Inflammatory macrophage (primary cell): ENCODE measurements around the gene APBA3.

Experiments
- DNase-seq, 2 donors: peaks; one replicate each; pipeline ENCODE4 v3.0.0-alpha.2; 2020 to 2022

The APBA3 gene

GRCh38 chr19:3788996-3789778 lies 27.7 kb upstream of the APBA3 start:
- no peak for DNase-seq

DNA sequence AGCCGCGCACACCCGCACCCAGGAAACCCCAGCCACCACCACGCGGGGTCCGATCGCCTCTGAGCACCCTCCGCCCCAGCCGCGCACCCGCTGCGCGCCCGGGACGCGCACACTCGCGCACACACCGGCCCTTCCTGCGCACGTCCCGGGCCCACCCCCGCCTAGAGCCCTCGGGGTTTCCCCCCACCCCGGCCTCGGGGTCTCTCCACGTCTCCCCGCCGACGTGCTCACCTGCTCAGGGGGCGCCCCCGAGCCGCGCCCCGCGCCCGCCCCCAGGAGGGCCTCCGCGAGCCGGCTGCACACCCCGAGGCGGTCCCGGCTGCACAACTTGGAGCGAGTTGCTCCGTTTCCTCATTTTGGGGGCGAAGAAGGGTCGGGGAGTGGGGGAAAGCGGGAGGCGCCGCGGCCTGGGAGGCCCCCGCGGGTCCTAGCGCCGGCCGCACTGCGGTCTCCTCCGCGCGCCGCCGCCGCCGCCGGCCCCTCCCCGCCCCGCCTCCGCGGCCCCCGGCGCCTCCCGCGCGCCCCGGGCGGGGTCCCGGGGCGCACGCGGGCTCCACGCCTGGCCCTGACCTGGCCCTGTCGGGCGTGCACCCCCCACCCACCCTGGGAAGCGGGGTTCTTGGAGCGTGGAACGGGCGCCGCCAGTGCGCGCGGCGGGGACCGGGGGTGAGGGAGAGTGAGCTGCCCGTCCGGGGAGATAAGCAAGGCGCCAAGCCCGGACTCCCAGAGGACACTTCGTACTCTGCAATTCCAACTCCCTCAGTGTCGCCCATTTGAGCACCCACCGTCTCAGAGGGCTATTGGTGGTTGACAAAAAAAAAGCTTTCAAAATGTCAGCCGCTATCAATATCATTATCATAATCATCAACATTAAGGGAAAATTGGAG lies 24.7 kb upstream of the APBA3 start, which contains the start of gene MATK:
MATK (minus strand) TSS at position 444 of the 887 bp plus-strand sequence. CDS start 1,246 bp downstream, outside the sequence.
- peak; percentile 63 to 84 for DNase-seq

- DNase-seq = peak in 1 of 2 donors; percentile 81
Observed at GRCh38 chr19:3785451-3785937, 24.0 kb upstream of the APBA3 start.

- peak in 1 of 2 donors; percentile 94 for DNase-seq
Observed at GRCh38 chr19:3784607-3785450, 23.3 kb upstream of the APBA3 start.

DNA sequence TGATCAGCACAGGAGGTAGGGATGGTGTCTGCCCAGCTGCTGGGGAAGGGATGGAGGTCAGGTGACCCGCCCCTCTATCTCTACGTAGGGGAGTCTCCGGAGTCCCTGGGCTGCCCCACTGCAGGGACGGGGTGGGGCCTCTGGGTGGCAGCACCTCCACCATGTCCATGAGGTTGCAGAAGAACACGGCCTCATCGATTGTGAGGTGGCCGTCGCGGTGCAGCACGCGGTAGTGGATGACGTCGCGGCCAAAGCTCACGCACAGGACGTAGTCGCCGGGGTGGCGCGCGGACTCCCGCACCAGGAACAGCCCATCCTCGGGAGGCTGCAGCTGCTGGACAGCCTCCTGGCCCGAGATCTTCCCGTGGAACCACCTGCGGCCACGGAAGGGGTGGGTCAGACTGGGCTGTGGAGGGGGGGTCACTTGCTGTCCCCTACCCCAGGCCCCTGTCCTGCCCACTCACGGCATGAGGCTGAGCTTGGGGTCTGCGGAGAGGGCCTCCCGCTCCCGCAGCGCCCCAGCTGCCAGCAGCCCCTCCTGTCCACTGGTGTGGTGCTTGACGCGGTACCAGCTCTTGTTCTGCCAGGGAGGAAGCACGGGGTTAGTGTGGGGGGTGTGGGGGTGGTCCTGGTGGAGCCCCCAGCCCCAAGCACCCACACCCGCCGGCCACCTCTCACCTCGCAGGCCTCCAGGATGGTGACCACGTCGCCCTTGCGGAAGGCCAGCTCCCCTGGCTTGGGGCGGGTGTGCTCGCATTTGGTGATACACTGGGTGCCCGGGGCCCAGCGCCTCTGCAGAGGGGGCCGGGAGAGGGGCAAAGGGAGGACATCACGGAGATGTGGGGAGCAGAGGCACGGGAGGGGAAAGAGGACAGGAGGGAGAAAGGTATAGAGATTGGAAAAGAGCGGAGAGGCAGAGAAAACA lies 22.4 kb upstream of the APBA3 start:
- DNase-seq = peak in 1 of 2 donors; percentile 33

- no peak for DNase-seq
Observed at GRCh38 chr19:3782903-3783302, 21.4 kb upstream of the APBA3 start.

- DNase-seq = no peak
Observed at GRCh38 chr19:3782330-3782729, 20.8 kb upstream of the APBA3 start.

DNA sequence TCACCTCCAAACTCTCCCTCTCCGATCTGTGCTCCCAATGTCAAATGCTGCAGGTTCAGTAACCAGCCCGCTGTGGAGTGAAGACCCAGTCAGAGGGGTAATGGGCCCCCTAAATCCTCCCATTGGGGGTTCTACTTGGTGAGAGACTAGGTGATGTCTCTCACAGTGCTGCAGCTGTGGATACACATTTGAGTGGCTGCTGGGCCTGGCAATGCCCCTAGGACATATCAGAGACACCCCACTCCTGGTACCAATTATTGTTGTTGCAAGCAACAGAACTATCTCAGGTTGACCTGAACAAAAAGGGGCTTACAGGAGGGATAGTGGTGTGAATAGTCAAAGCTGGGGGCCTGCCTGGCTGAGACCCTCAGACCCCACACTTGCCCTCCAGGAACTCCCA lies 20.1 kb upstream of the APBA3 start:
- no peak for DNase-seq

DNA sequence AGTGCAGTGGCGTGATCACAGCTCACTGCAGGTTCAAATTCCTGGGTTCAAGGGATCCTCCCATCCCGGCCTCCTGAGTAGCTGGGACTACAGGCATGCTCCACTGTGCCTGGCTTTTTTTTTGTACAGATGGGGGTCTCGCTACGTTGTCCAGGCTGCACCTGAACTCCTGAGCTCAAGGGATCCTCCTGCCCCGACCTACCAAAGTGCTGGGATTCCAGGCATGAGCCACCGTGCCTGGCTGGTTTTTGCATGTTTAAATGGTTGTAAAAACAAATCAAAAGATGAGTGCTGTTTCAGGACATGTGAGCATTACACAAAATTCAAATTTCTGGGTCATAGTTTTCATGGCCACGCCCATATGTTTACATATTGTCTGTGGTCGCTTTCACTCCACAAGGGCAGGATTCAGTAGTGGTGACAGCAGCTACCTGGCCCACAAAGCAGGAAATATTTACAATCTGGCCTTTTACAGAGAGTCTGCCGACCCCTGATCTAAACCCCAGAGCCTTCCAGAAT lies 19.4 kb upstream of the APBA3 start:
- no peak for DNase-seq

- DNase-seq = no peak
Observed at GRCh38 chr19:3778899-3779723, 17.6 kb upstream of the APBA3 start.

DNA sequence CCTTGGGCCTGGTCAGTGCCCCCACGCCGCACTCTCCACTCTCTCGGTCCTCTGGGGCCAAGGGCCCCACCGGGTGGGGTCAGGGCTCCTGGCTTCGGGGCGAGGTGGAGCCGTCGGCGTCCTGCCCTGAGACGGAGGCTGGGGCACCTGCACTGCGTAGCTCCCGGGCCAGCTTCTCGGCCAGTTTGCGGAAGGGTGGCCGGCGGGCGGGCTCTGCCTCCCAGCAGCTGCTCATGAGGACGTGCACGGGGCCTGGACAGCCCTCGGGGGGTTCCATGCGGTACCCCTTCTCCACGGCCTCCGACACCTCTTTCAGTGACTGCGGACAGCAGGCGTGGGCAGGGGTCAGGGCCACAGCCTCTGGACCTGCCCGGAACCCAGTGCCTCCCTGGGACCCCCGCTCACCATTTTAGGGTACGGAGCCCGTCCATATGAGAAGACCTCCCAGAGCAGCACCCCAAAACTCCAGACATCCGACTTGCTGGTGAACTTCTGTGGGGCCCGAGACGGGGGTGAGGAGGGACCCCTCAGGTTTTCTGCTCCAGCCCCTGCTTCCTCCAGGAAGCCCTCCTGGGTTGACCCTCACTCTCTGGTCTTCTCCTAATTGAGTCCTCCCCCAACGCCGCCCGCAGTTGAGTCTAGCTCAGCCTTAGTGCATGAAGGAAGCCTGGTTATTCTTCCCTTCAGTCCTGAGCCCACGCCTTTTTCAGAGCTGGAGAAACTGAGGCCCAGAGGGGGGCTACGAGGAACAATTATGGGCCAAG lies 16.8 kb upstream of the APBA3 start:
- no peak for DNase-seq

DNA sequence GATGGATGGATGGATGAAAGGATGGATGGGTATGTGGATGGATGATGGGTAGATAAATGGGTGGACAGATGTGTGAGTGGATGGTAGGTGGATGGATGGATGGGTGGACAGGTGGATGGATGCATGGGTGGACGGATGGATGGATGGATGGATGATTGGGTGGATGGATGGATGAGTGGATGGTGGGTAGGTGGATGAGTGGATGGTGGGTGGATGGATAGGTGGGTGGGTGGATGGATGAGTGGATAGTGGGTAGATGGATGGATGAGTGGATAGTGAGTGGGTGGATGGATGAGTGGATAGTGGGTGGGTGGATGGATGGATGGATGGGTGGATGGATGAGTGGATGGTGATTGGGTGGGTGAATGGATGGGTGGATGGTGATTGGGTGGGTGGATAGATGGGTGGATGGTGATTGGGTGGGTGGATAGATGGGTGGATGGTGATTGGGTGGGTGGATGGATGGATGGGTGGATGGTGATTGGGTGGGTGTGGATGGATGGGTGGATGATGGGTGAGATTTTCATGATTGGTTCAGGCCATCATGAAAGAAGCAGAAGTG lies 15.1 kb upstream of the APBA3 start:
- no peak for DNase-seq

- no peak for DNase-seq
Observed at GRCh38 chr19:3775831-3776230, 14.3 kb upstream of the APBA3 start.

- DNase-seq = no peak
Observed at GRCh38 chr19:3775374-3775711, 13.9 kb upstream of the APBA3 start.

GRCh38 chr19:3774621-3775373 lies 13.3 kb upstream of the APBA3 start:
- DNase-seq = no peak

DNA sequence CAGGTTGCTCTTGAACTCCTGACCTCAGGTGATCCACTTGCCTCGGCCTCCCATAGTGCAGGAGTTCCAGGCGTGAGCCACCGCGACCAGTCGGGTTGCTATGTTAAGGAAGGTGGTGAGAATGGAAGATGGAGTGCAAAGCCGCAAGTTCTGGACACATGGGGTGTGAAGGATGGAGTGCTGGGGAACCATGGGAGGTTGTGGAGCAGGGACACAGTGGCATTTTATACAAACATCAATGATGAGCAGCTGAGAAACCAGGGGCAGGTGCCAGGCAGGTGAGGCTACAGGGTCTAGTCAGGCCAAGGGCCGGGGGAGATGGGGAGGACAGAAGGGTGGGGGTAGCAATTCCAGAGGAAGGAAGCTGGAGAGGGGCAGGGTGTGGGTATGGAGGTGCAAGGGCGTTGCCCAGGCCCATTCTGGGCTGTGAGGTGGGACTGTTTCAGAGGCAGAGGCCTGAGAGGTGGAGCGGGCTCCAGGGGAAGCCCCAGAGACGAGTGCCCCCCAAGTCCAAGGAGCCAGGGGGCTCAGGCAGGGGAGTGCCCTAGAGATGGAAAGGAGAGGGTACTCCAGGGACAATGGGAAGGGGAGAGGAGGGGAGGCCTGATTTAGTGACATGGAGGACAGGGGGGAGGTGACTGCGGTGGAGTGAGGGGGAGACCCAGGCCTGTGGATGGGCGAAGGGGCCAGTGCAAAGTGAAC lies 12.5 kb upstream of the APBA3 start:
- DNase-seq = no peak

DNA sequence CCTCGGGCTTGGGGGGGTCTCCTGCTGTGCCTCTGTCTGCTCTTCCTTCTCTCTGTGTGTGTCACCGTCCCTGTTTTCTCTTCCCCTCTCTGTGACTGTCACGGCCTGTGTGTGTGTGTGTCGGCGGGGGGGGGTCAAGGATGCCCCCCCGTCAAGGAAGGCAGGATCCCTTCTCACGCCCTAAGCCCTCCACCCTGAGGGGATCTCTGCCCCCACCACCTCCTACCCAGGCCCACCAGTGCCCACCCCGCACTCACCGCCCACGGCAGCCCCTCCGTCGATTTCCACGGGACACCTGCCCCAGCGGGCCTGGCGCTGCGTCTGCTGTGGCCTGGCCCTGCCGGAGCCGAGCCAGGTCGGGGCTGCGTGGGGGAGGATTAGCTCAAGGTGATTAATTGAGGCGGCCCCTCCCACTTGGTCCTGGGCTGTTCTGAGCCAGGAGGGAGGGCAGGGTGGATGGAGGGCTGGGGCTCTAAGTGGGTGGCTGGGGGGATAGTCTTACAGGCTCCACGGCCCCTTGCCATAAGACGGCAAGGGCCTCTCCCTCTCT lies 10.5 kb upstream of the APBA3 start, which contains the start of gene RAX2:
RAX2 (minus strand) TSS at position 323 of the 550 bp plus-strand sequence. CDS start 486 bp downstream, outside the sequence.
- no peak for DNase-seq
